ENCODE results near the gene TRMT112.
A peak's percentile ranks its signal among the peaks of the same experiment; 100 is the strongest.

- TF ChIP-seq CTCF (conservative IDR thresholded peaks at IDR 0.05; ENCODE audit: low read depth, low read length) (peak; percentile 28; the same call in 1 of the 2 replicates), MXI1 (IDR thresholded peaks at IDR 0.05; ENCODE audit: borderline replicate concordance, low read depth, low read length) (no peak), POLR2A (IDR thresholded peaks at IDR 0.05; ENCODE audit: low read depth, low read length) (no peak), BHLHE40 (IDR thresholded peaks at IDR 0.05; ENCODE audit: low read depth, low read length) (no peak), CHD1 (IDR thresholded peaks at IDR 0.05; ENCODE audit: low read depth, low read length) (no peak), RAD21 (IDR thresholded peaks at IDR 0.05; ENCODE audit: low read length) (peak; percentile 31), FOS (IDR thresholded peaks at IDR 0.05; ENCODE audit: low read depth, low read length) (no peak), CEBPB (IDR thresholded peaks at IDR 0.05; ENCODE audit: low read depth, low read length) (no peak), SMC3 (IDR thresholded peaks at IDR 0.05; ENCODE audit: low read depth, low read length) (no peak), MAFK (IDR thresholded peaks at IDR 0.05; ENCODE audit: low read depth, low read length) (no peak), USF2 (IDR thresholded peaks at IDR 0.05; ENCODE audit: low read depth, low read length) (no peak)
Observed at GRCh38 chr11:64343767-64344559, 26.6 kb upstream of the TRMT112 start.

All from IMR-90 (cell line).